ENCODE measurements around the gene ZRANB3.
"Not testable (repeated sequence)": the region's sequence is repeated elsewhere in the genome, so short reads cannot be mapped to it uniquely, and the experiment has no call there.

DNA sequence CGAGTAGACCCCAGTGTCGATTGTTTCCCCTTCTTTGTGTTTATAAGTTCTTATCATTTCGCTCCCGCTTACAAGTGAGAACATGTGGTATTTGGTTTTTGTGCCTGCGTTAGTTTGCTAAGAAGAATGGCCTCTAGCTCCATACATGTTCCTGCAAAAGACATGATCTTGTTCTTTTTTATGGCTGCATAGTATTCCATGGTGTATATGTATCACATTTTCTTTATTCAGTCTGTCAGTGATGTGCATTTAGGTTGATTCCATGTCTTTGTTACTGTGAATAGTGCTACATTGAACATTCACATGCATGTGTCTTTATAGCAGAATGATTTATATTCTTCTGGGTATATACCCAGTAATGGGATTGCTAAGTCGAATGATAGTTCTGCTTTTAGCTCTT is 95.9 kb downstream of the ZRANB3 start:
- not testable (repeated sequence) for TF ChIP-seq ZNF274 (IDR thresholded peaks at IDR 0.05; ENCODE audit: low read depth, low read length); YY1 (IDR thresholded peaks at IDR 0.05; ENCODE audit: insufficient read depth, insufficient read length); SUZ12 (IDR thresholded peaks at IDR 0.05; ENCODE audit: extremely low read depth, insufficient read depth, insufficient read length)

All from NT2/D1 (cell line).